Fibroblast of lung (primary cell): ENCODE measurements around the gene UBE2Q2. TPM values are rescaled to one million over a fixed set of nuclear protein-coding genes. Genes with fewer than 3 reads are reported as not detected.

Experiments
- DNase-seq, 2 donors: peaks; one replicate each; pipeline versions ENCODE4 v3.0.0 to v3.0.0-alpha.2; 2010; ENCODE audit warnings: low read depth in 2 of 2
- H2AFZ ChIP-seq: 2 replicates; pipeline ENCODE4 v1.5.1; 2012; ENCODE audit warnings: low read length, control low read depth, inconsistent platforms
- H3K27ac ChIP-seq: 2 replicates; pipeline ENCODE4 v1.5.1; 2011; ENCODE audit warnings: low read length, control low read depth; ENCODE audit not compliant: insufficient read depth
- H3K27me3 ChIP-seq: 2 replicates; pipeline ENCODE4 v1.5.1; 2011; ENCODE audit warnings: mild to moderate bottlenecking, low read length; ENCODE audit not compliant: control insufficient read depth, insufficient read depth
- H3K36me3 ChIP-seq: 2 replicates; pipeline ENCODE4 v1.5.1; 2011; ENCODE audit warnings: low read length; ENCODE audit not compliant: control insufficient read depth, insufficient read depth
- H3K4me1 ChIP-seq: 2 replicates; pipeline ENCODE4 v1.5.1; 2011; ENCODE audit warnings: low read length; ENCODE audit not compliant: control insufficient read depth, insufficient read depth; ENCODE audit errors: extremely low read depth
- H3K4me2 ChIP-seq: 2 replicates; pipeline ENCODE4 v1.5.1; 2011; ENCODE audit warnings: low read length, control low read depth; ENCODE audit not compliant: insufficient read depth; ENCODE audit errors: extremely low read depth
- H3K4me3 ChIP-seq, 4 experiments: fragments of 200-600 bp in 1 of 4; sonication (generic) in 1 of 4; replicated peaks in 1 of 4; 2 replicates each; pipeline ENCODE4 v1.5.1; 2011 to 2016; ENCODE audit warnings: low read length in 4 of 4, low read depth in 3 of 4, mild to moderate bottlenecking in 3 of 4, control low read depth in 2 of 4, inconsistent platforms in 1 of 4, mixed read lengths in 1 of 4; ENCODE audit not compliant: insufficient read depth in 1 of 4; ENCODE audit errors: control extremely low read depth in 1 of 4
- H3K79me2 ChIP-seq: 2 replicates; pipeline ENCODE4 v1.5.1; 2012; ENCODE audit warnings: mild to moderate bottlenecking, low read length, inconsistent platforms; ENCODE audit not compliant: control insufficient read depth, insufficient read depth
- H3K9ac ChIP-seq: 2 replicates; pipeline ENCODE4 v1.5.1; 2011; ENCODE audit warnings: mild to moderate bottlenecking, low read length, control low read depth; ENCODE audit not compliant: insufficient read depth
- H3K9me3 ChIP-seq: 2 replicates; pipeline ENCODE4 v1.5.1; 2012; ENCODE audit warnings: low read depth, low read length; ENCODE audit not compliant: control insufficient read depth, insufficient read depth
- H4K20me1 ChIP-seq: 2 replicates; pipeline ENCODE4 v1.5.1; 2011; ENCODE audit warnings: low read length; ENCODE audit not compliant: control insufficient read depth, insufficient read depth; ENCODE audit errors: extremely low read depth
- EZH2 ChIP-seq: IDR thresholded peaks from 2 replicates; pipeline ENCODE4 v1.5.1; 2012; ENCODE audit warnings: low read length, control low read depth, mild to moderate bottlenecking; ENCODE audit errors: missing control alignments
- polyA plus RNA-seq, 2 donors: library from polyadenylated mRNA; depleted of rRNA in 1 of 2; stranded (reverse) in 1 of 2; unstranded in 1 of 2; fragments of >200 nt; gene quantifications; 2 replicates each; pipeline ENCODE4 v1.2.1, GENCODE V29; 2011 to 2012; ENCODE audit warnings: missing spikeins in 1 of 2
- total RNA-seq: library from RNA; depleted of rRNA; stranded (reverse); fragments of >200 nt; gene quantifications from 2 replicates; pipeline ENCODE4 v1.2.1, GENCODE V29; 2014
- TF ChIP-seq, protein P1 (sequence below), 2 donors: IDR thresholded peaks in 1 of 2; conservative IDR thresholded peaks in 1 of 2; 1 replicate in 1 of 2; 2 replicates in 1 of 2; pipeline ENCODE4 v1.5.1; 2011 to 2012; ENCODE audit warnings: low read length in 2 of 2, control low read depth in 1 of 2, inconsistent platforms in 1 of 2, low read depth in 1 of 2, mild to moderate bottlenecking in 1 of 2

The UBE2Q2 gene
- total and polyA plus RNA-seq, 2 donors (not counting 1 experiment from before 2014, with no cell fraction given) = 55.7 to 62.6 TPM

DNA sequence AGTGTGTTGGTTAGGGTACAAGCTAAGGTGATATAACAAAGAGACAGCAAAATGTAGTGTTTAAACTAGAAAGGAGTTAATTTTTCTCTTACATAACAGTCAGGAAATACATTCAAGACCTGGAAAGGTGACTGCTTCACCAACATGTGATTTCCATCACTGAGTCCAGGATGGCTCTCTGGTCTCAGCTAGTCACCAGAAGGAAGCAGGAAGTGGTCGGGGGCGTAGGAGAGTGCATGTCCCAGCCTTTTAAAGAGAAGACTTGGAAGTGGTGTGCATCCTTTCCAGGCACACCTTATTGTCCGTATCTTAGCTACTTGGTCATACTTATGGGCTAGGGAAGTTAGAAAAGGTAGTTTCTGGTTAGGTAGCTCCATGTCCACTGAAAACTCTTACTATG lies 11.1 kb upstream of the UBE2Q2 start:
- Histone ChIP-seq H2AFZ (no peak overlapping the region), H3K27ac (no peak overlapping the region), H3K79me2 (no peaks in the 10 kb centered on the region), H3K9me3 (no peaks in the 10 kb centered on the region), H4K20me1 (no peaks in the 10 kb centered on the region), H3K4me3 (no peak overlapping the region), H3K36me3 (no peaks in the 10 kb centered on the region), H3K4me2 (no peak overlapping the region), H3K9ac (no peak overlapping the region), H3K4me1 (peaks cover 4% of the 10 kb centered on the region), H3K27me3 (no peaks in the 10 kb centered on the region)
- TF ChIP-seq, protein P1, sequence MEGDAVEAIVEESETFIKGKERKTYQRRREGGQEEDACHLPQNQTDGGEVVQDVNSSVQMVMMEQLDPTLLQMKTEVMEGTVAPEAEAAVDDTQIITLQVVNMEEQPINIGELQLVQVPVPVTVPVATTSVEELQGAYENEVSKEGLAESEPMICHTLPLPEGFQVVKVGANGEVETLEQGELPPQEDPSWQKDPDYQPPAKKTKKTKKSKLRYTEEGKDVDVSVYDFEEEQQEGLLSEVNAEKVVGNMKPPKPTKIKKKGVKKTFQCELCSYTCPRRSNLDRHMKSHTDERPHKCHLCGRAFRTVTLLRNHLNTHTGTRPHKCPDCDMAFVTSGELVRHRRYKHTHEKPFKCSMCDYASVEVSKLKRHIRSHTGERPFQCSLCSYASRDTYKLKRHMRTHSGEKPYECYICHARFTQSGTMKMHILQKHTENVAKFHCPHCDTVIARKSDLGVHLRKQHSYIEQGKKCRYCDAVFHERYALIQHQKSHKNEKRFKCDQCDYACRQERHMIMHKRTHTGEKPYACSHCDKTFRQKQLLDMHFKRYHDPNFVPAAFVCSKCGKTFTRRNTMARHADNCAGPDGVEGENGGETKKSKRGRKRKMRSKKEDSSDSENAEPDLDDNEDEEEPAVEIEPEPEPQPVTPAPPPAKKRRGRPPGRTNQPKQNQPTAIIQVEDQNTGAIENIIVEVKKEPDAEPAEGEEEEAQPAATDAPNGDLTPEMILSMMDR (conservative IDR thresholded peaks at IDR 0.05 in 1 of 2, IDR thresholded peaks at IDR 0.05 in 1 of 2; ENCODE audit: low read depth in 1 of 2, low read length in 2 of 2) = no peak
- no peak for TF ChIP-seq EZH2
- no peak for DNase-seq

DNA sequence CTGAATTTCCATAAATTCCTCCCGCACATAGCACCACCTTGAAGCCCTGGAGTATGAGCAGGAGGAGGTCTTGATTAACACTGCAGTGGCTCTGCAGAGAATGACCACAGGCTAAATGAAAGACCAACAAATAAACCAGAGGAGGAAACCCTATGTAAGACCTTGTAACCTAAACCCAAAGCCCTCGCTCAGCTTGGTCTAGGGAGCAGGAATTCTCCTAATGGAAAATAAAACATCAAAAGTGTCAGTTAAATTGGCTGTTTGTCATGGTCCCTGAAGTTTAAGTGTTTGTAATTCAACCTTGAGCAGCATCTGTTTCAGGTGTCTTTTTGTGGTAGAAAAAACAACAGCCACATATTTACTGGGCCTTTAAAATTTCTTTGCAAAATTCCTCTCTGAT lies 9.2 kb upstream of the UBE2Q2 start:
- no peak overlapping the region for H3K4me3 ChIP-seq
- no peak overlapping the region for H2AFZ ChIP-seq
- no peak overlapping the region for H3K4me2 ChIP-seq
- no peaks in the 10 kb centered on the region for H3K79me2 ChIP-seq
- H4K20me1 ChIP-seq = no peaks in the 10 kb centered on the region
- H3K27me3 ChIP-seq = no peaks in the 10 kb centered on the region
- H3K27ac ChIP-seq = no peak overlapping the region
- no peak for DNase-seq
- TF ChIP-seq, protein P1 (conservative IDR thresholded peaks at IDR 0.05 in 1 of 2, IDR thresholded peaks at IDR 0.05 in 1 of 2; ENCODE audit: low read depth in 1 of 2, low read length in 2 of 2) = no peak
- no peak for TF ChIP-seq EZH2
- H3K4me1 ChIP-seq = peaks cover 4% of the 10 kb centered on the region
- H3K9ac ChIP-seq = no peak overlapping the region
- H3K9me3 ChIP-seq = no peaks in the 10 kb centered on the region
- H3K36me3 ChIP-seq = no peaks in the 10 kb centered on the region

DNA sequence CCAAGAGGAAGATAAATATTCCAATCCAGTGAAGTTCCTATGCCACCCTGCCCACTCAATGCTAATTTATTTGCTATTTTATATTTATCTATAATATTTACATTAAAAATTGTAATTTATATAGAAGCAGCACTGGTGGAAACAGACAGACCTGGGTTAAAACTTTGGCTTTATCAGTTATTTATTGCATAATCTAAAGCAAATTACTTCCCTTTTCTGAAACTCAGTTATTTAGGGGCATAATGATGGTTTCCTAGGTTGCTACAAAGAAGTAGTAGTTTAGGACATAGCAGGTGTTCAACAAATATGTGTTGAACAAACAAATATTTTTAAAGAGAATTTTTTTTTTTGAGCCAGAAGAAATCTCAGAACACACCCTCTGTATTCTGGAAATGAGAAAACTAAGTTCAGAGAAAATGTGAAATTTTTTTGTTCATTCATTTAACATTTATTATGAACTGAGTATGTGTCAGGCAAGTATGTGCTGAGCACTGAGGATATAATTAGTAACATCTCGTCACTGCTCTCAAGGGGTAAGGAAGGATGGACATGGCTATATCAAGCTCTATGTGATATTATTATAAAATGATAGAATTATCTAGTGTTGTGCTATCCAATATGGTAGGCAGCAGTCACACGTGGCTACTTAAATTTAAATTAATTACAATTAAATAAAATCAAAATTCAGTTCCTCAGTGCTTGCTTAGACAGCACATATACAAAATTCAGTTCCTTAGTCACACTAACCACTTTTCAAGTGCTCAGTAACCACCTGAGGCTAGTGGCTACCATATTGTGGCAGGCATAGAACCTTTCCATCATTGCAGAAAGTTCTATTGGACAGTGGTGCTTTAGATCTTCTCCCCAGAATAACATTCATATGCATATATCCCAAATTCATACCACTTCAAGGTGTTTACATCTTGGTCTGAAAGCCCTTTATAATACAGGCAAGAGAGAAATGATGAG lies 7.0 kb upstream of the UBE2Q2 start:
- Histone ChIP-seq H2AFZ (no peak overlapping the region), H3K36me3 (no peaks in the 10 kb centered on the region), H3K9ac (no peak overlapping the region), H4K20me1 (no peaks in the 10 kb centered on the region), H3K27me3 (no peaks in the 10 kb centered on the region), H3K4me2 (no peak overlapping the region), H3K9me3 (no peaks in the 10 kb centered on the region), H3K27ac (no peak overlapping the region), H3K4me1 (peaks cover 4% of the 10 kb centered on the region), H3K79me2 (no peaks in the 10 kb centered on the region), H3K4me3 (no peak overlapping the region)
- TF ChIP-seq EZH2 = no peak
- TF ChIP-seq, protein P1 (conservative IDR thresholded peaks at IDR 0.05 in 1 of 2, IDR thresholded peaks at IDR 0.05 in 1 of 2; ENCODE audit: low read depth in 1 of 2, low read length in 2 of 2) = no peak
- peak in 1 of 2 donors; percentile 44 for DNase-seq
